SK-N-SH (cell line): ENCODE data around the gene NRG3.

Experiments
- ELF1 ChIP-seq: IDR thresholded peaks from 2 replicates; pipeline ENCODE4 v1.4.0; 2012
- EZH2phosphoT487 ChIP-seq: fragments of 200-600 bp; sonication (generic); IDR thresholded peaks from 2 replicates; pipeline ENCODE4 v1.6.1; 2017; ENCODE audit warnings: low read depth, mixed run types, mild to moderate bottlenecking, antibody characterized with exemption, moderate library complexity, borderline replicate concordance
- FOSL2 ChIP-seq: IDR thresholded peaks from 2 replicates; pipeline ENCODE4 v1.4.0; 2012; ENCODE audit warnings: low read depth, mild to moderate bottlenecking, moderate library complexity, borderline replicate concordance
- FOXM1 ChIP-seq: IDR thresholded peaks from 2 replicates; pipeline ENCODE4 v1.4.0; 2012; ENCODE audit warnings: low read depth, mild to moderate bottlenecking
- RCOR1 ChIP-seq: fragments of 150-350 bp; IDR thresholded peaks from 2 replicates; pipeline ENCODE4 v1.6.1; 2017; ENCODE audit warnings: antibody characterized with exemption, low read length
- SMC3 ChIP-seq: IDR thresholded peaks from 2 replicates; pipeline ENCODE4 v1.6.1; 2012; ENCODE audit warnings: low read depth, low read length, improper control_type of control experiment
- TAF1 ChIP-seq: IDR thresholded peaks from 2 replicates; pipeline ENCODE4 v1.6.1; 2012; ENCODE audit warnings: low read depth, mild to moderate bottlenecking, low read length, moderate library complexity, borderline replicate concordance
- TF ChIP-seq, protein P1 (sequence below): fragments of 200-600 bp; sonication (generic); IDR thresholded peaks from 2 replicates; pipeline ENCODE4 v1.6.1; 2017; ENCODE audit warnings: antibody characterized with exemption, mild to moderate bottlenecking, moderate library complexity
- TF ChIP-seq, protein P2 (sequence below): IDR thresholded peaks from 2 replicates; pipeline ENCODE4; 2012

DNA sequence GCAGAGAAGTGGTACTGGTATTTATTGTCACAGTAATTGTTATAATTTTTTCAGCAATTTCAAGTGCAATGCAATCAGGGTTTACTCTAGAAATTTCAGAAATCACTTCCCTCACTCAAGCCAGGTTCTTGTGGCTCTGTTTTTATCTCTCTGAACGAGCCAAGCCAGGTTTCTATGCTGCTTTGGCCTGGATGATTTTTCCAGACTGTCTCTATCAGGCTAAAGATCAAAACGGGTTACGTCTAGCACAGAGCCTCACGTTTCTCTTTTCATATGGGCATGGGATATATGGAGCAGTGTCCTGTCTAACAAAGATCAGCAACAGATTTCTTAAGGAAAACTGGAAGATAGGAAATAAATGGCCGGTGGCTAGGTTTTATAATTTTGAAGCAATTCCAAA is 1105.3 kb downstream of the NRG3 start:
- TF ChIP-seq, protein P1, sequence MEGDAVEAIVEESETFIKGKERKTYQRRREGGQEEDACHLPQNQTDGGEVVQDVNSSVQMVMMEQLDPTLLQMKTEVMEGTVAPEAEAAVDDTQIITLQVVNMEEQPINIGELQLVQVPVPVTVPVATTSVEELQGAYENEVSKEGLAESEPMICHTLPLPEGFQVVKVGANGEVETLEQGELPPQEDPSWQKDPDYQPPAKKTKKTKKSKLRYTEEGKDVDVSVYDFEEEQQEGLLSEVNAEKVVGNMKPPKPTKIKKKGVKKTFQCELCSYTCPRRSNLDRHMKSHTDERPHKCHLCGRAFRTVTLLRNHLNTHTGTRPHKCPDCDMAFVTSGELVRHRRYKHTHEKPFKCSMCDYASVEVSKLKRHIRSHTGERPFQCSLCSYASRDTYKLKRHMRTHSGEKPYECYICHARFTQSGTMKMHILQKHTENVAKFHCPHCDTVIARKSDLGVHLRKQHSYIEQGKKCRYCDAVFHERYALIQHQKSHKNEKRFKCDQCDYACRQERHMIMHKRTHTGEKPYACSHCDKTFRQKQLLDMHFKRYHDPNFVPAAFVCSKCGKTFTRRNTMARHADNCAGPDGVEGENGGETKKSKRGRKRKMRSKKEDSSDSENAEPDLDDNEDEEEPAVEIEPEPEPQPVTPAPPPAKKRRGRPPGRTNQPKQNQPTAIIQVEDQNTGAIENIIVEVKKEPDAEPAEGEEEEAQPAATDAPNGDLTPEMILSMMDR, result no peak
- TF ChIP-seq FOXM1, result no peak
- no peak for TF ChIP-seq SMC3
- TF ChIP-seq, protein P2, sequence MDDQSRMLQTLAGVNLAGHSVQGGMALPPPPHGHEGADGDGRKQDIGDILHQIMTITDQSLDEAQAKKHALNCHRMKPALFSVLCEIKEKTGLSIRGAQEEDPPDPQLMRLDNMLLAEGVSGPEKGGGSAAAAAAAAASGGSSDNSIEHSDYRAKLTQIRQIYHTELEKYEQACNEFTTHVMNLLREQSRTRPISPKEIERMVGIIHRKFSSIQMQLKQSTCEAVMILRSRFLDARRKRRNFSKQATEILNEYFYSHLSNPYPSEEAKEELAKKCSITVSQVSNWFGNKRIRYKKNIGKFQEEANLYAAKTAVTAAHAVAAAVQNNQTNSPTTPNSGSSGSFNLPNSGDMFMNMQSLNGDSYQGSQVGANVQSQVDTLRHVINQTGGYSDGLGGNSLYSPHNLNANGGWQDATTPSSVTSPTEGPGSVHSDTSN, result no peak
- TF ChIP-seq ELF1, result no peak
- no peak for TF ChIP-seq FOSL2
- TF ChIP-seq RCOR1, result 0 out of 2 replicates have a peak, but pooled peaks have one; percentile 13
- TF ChIP-seq EZH2phosphoT487, result no peak
- no peak for TF ChIP-seq TAF1
